Measurements from ENCODE around the gene ZNF614. TPM values are rescaled to one million over a fixed set of nuclear protein-coding genes. Genes with fewer than 3 reads are reported as not detected.

ZNF614 gene
- total and polyA plus RNA-seq, 9 of the 15 experiments (the other 6 are each of a cell fraction or from before 2014, with no cell fraction given) = 4.9 to 16.3 (median 11.4) TPM

DNA sequence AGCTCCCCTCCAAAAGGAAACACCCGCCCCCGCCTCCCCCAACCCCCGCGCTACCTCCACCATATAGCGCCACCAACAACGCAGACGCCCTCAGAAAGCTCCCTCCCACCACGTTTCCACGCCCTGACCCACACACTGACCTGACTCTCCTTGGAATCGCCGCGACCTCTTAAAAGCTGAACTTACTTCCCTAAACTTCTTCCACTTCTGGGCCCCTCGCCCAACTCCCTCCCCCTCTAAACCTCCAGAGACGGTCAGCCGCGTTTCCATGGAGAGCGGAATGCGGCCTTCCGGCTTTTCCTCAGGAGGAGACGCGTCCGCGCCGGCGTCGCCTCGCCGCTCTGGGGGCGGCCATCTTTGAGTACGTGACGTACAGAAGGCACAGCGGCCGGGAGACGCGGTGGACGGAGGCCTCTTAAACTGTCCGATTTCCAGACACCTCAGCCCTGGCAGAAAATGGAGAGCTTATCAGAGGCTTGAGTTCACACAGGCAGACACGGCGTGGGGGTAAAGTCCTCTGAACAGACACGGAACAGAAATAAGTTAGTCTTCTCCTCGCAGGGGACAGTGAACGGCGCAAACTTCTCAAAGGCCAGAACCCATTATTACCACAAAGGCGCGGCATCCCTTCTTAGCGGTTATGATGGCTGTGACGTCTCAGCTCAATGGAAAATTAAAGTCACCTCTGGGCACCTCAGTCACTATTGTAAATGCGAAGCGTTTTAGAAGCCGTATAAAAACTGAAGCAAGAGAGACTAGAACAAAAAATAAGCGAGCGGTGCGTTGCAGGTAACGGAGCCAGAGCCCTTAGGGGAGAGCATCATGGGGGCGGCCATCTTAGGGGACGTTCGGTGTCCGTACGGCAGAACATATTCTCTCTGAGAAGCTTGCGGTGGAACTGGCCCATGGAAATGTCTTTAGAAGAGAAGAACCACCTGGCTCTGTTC lies 20.6 kb upstream of the ZNF614 start, which contains the start of gene ZNF432 (continued):
- peak; percentile 19; the same call in 1 of the 2 replicates for TF ChIP-seq POLR2AphosphoS5 (IDR thresholded peaks at IDR 0.05; ENCODE audit: control insufficient read depth, insufficient read depth, low read depth, low read length)
- TF ChIP-seq MTA3 (IDR thresholded peaks at IDR 0.05; ENCODE audit: borderline replicate concordance) = peak; percentile 39; the same call in 1 of the 2 replicates
- TF ChIP-seq RFX1 (IDR thresholded peaks at IDR 0.05) = peak; percentile 91
- 0 out of 2 replicates have a peak, but pooled peaks have one; percentile 24 for TF ChIP-seq NBN (IDR thresholded peaks at IDR 0.05; ENCODE audit: low read depth)
- no peak for TF ChIP-seq RUNX1 (IDR thresholded peaks at IDR 0.05; ENCODE audit: low read depth)
- no peak for TF ChIP-seq ZNF133 (CRISPR knock-in tag; IDR thresholded peaks at IDR 0.05)
- TF ChIP-seq SUPT5H (IDR thresholded peaks at IDR 0.05) = peak; percentile 77
- peak; percentile 72 for TF ChIP-seq NR2C1 (IDR thresholded peaks at IDR 0.05)
- peak; percentile 42 for TF ChIP-seq NR2C1 (tag; IDR thresholded peaks at IDR 0.05)
- peak; percentile 93 for TF ChIP-seq ELF1 (tag; IDR thresholded peaks at IDR 0.05)
- TF ChIP-seq, protein P1, sequence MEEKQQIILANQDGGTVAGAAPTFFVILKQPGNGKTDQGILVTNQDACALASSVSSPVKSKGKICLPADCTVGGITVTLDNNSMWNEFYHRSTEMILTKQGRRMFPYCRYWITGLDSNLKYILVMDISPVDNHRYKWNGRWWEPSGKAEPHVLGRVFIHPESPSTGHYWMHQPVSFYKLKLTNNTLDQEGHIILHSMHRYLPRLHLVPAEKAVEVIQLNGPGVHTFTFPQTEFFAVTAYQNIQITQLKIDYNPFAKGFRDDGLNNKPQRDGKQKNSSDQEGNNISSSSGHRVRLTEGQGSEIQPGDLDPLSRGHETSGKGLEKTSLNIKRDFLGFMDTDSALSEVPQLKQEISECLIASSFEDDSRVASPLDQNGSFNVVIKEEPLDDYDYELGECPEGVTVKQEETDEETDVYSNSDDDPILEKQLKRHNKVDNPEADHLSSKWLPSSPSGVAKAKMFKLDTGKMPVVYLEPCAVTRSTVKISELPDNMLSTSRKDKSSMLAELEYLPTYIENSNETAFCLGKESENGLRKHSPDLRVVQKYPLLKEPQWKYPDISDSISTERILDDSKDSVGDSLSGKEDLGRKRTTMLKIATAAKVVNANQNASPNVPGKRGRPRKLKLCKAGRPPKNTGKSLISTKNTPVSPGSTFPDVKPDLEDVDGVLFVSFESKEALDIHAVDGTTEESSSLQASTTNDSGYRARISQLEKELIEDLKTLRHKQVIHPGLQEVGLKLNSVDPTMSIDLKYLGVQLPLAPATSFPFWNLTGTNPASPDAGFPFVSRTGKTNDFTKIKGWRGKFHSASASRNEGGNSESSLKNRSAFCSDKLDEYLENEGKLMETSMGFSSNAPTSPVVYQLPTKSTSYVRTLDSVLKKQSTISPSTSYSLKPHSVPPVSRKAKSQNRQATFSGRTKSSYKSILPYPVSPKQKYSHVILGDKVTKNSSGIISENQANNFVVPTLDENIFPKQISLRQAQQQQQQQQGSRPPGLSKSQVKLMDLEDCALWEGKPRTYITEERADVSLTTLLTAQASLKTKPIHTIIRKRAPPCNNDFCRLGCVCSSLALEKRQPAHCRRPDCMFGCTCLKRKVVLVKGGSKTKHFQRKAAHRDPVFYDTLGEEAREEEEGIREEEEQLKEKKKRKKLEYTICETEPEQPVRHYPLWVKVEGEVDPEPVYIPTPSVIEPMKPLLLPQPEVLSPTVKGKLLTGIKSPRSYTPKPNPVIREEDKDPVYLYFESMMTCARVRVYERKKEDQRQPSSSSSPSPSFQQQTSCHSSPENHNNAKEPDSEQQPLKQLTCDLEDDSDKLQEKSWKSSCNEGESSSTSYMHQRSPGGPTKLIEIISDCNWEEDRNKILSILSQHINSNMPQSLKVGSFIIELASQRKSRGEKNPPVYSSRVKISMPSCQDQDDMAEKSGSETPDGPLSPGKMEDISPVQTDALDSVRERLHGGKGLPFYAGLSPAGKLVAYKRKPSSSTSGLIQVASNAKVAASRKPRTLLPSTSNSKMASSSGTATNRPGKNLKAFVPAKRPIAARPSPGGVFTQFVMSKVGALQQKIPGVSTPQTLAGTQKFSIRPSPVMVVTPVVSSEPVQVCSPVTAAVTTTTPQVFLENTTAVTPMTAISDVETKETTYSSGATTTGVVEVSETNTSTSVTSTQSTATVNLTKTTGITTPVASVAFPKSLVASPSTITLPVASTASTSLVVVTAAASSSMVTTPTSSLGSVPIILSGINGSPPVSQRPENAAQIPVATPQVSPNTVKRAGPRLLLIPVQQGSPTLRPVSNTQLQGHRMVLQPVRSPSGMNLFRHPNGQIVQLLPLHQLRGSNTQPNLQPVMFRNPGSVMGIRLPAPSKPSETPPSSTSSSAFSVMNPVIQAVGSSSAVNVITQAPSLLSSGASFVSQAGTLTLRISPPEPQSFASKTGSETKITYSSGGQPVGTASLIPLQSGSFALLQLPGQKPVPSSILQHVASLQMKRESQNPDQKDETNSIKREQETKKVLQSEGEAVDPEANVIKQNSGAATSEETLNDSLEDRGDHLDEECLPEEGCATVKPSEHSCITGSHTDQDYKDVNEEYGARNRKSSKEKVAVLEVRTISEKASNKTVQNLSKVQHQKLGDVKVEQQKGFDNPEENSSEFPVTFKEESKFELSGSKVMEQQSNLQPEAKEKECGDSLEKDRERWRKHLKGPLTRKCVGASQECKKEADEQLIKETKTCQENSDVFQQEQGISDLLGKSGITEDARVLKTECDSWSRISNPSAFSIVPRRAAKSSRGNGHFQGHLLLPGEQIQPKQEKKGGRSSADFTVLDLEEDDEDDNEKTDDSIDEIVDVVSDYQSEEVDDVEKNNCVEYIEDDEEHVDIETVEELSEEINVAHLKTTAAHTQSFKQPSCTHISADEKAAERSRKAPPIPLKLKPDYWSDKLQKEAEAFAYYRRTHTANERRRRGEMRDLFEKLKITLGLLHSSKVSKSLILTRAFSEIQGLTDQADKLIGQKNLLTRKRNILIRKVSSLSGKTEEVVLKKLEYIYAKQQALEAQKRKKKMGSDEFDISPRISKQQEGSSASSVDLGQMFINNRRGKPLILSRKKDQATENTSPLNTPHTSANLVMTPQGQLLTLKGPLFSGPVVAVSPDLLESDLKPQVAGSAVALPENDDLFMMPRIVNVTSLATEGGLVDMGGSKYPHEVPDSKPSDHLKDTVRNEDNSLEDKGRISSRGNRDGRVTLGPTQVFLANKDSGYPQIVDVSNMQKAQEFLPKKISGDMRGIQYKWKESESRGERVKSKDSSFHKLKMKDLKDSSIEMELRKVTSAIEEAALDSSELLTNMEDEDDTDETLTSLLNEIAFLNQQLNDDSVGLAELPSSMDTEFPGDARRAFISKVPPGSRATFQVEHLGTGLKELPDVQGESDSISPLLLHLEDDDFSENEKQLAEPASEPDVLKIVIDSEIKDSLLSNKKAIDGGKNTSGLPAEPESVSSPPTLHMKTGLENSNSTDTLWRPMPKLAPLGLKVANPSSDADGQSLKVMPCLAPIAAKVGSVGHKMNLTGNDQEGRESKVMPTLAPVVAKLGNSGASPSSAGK (IDR thresholded peaks at IDR 0.05) = peak; percentile 76
- peak; percentile 63 for TF ChIP-seq E2F8 (IDR thresholded peaks at IDR 0.05; ENCODE audit: low read depth, partially characterized antibody)

All from K562 (cell line).